Measurements from ENCODE around the gene PINK1. TPM values are rescaled to one million over a fixed set of nuclear protein-coding genes. Genes with fewer than 3 reads are reported as not detected.

Gene PINK1
- total RNA-seq: 48.4 and 69.4 TPM in 2 replicates

DNA sequence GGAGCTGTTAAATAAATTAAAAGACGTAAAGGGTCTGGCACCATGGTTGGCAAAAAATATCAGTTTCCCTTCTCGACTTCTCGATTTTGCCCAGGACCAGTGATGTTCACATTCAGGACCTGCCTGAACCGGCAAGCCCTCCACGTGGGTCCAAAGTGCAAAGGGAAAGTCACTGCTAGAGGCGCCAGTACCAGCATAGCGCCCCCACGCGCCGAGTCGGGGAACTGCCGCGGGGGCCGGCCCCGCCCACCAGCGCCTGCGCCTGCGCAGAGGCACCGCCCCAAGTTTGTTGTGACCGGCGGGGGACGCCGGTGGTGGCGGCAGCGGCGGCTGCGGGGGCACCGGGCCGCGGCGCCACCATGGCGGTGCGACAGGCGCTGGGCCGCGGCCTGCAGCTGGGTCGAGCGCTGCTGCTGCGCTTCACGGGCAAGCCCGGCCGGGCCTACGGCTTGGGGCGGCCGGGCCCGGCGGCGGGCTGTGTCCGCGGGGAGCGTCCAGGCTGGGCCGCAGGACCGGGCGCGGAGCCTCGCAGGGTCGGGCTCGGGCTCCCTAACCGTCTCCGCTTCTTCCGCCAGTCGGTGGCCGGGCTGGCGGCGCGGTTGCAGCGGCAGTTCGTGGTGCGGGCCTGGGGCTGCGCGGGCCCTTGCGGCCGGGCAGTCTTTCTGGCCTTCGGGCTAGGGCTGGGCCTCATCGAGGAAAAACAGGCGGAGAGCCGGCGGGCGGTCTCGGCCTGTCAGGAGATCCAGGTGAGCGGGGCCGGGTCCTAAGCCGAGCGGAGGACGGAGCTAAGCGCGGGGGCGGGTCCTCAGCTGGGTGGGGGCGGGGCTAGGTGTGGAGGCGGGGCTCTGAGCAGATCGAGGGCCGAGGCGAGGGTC is at the start of gene PINK1:
TSS of gene PINK1 (plus strand) at position 269 of the 875 bp plus-strand sequence. CDS start at position 360, 91 bp downstream.

DNA sequence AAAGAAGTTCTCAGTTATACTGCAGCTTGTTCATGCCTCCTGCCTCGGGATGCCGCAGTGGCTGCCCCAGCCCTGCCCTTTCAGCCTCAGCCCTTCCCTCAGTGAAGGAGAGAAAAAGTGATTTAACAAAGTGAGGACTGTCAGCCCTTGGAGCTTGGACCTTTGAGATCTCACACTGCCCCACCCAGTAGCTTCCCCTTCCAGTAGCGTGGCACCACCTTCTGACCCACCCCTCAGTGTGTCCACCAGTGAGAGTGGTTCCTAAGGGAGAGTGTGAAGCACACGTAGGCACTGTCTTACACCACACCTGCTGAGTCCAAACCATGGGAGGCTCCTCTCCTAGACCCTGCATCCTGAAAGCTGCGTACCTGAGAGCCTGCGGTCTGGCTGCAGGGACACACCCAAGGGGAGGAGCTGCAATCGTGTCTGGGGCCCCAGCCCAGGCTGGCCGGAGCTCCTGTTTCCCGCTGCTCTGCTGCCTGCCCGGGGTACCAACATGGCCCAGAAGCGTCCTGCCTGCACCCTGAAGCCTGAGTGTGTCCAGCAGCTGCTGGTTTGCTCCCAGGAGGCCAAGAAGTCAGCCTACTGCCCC is 44.5 kb upstream of the PINK1 start, which contains the start of gene CDA:
TSS of gene CDA (plus strand) at position 464 of the 592 bp plus-strand sequence. CDS start at position 497, 33 bp downstream.

DNA sequence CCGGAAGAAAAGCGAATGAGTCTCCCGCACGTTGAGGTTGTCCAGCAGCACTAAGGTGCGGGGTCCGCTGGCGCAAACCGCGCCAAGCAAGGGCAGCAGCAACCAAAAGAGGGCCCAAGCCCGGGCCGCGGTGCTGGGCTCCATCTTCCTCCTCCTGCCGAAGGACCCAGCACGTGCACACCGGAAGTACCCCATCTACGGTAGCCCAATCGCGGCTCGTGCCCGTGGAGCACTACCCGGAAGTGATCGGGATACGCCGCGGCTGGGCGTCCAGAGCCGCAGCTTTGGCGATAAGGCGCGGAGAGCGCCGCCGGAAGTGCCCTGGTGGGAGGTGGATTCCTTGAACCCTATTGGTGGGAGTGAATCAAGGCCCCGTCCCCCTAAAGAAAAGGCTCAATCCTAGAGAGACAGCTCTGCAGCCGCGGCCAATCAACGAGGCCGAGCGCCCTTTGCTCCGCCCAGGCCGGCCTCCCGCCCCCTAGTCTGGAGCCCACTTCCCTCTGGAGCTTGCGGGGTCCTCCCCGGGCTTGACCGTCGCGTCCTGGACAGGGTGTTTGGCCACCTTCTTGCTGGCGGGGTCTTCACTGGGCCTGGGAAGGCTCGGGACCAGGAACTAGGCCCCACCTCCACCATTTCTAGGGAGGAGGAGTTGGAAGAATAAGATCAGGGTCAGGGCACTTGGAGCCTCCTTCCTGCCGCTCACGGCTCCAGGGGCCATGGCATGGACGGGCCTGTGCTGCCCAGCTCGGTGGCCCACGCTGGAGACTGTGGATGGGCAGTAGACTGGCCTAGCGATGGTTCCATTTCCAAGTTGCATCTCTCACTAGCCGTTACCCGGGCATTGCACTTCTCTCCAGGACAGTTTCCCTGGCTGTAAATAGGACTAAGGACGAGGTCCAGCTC is 28.2 kb downstream of the PINK1 start, which contains the start of gene DDOST:
TSS of gene DDOST (minus strand) at position 163 of the 903 bp plus-strand sequence. CDS start at position 144, 19 bp downstream.

Other genes starting within 250 kb of the PINK1 start
- gene CAMK2N1, start 147.2 kb upstream of the PINK1 start, total RNA-seq: 4.2 and 5.2 TPM in 2 replicates
- gene MUL1, start 125.3 kb upstream of the PINK1 start, total RNA-seq: 19.6 and 43.1 TPM in 2 replicates
- 0.06 TPM in 1 of 2 replicates, not detected in the other for gene FAM43B, start 80.9 kb upstream of the PINK1 start, total RNA-seq
- 0.32 and 1.4 TPM in 2 replicates for gene CDA, start 44.4 kb upstream of the PINK1 start, total RNA-seq
- gene DDOST, start 27.9 kb downstream of the PINK1 start, total RNA-seq: 270 and 327 TPM in 2 replicates
- 19.1 and 22.4 TPM in 2 replicates for gene KIF17, start 84.5 kb downstream of the PINK1 start, total RNA-seq
- gene SH2D5, start 99.2 kb downstream of the PINK1 start, total RNA-seq: 0.16 and 1.4 TPM in 2 replicates
- 157 and 268 TPM in 2 replicates for gene HP1BP3, start 153.8 kb downstream of the PINK1 start, total RNA-seq

All from bladder microvascular endothelial cell (primary cell).